ENCODE measurements around the gene GPD1L.
"Not testable (repeated sequence)": the region's sequence is repeated elsewhere in the genome, so short reads cannot be mapped to it uniquely, and the experiment has no call there.

The GPD1L gene

DNA sequence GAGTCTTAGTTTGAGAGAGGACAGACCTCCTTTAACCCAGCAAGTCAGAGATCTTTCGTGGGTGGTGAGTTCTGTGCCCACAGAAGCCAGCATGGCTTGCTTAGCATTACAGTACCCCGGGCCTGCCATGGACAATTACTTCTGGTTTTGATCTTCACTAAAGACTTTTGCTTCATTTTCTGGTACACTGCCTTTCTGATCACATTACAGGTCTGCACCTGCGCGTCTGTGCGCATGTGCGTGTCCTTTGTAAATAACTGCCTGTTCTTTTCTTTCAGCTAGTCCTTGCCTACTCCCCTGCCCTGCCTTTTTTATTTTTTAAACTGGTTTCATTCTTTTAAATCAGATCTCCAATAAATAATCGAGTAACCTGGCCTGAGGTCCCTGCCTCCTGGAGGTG, 74.9 kb downstream of the GPD1L start:
- TF ChIP-seq, protein P1, sequence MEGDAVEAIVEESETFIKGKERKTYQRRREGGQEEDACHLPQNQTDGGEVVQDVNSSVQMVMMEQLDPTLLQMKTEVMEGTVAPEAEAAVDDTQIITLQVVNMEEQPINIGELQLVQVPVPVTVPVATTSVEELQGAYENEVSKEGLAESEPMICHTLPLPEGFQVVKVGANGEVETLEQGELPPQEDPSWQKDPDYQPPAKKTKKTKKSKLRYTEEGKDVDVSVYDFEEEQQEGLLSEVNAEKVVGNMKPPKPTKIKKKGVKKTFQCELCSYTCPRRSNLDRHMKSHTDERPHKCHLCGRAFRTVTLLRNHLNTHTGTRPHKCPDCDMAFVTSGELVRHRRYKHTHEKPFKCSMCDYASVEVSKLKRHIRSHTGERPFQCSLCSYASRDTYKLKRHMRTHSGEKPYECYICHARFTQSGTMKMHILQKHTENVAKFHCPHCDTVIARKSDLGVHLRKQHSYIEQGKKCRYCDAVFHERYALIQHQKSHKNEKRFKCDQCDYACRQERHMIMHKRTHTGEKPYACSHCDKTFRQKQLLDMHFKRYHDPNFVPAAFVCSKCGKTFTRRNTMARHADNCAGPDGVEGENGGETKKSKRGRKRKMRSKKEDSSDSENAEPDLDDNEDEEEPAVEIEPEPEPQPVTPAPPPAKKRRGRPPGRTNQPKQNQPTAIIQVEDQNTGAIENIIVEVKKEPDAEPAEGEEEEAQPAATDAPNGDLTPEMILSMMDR (IDR thresholded peaks at IDR 0.05; ENCODE audit: low read depth, low read length): no peak
- no peak overlapping the region for H3K4me3 ChIP-seq (ENCODE audit: low read depth, low read length)

DNA sequence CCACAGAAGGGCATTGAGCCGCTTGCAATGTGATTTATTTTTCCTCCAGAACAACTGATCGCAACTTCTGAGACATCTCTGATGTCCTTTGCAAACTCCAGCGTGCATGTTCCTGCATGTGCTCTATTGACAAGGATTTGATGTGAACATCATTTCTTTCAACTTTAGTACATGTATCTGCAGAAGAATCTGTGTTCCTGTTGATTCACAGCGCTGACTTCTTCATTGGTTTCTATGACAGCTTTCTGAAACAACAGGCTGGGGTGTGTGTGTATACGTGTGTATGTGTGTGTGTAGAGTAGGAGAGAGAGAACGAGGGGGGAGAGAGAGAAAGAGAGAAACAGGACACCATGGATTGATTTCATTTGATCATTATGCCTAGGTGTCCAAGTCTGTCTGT, 75.4 kb downstream of the GPD1L start:
- H3K4me3 ChIP-seq (ENCODE audit: low read depth, low read length): no peak overlapping the region
- TF ChIP-seq, protein P1 (IDR thresholded peaks at IDR 0.05; ENCODE audit: low read depth, low read length): no peak

DNA sequence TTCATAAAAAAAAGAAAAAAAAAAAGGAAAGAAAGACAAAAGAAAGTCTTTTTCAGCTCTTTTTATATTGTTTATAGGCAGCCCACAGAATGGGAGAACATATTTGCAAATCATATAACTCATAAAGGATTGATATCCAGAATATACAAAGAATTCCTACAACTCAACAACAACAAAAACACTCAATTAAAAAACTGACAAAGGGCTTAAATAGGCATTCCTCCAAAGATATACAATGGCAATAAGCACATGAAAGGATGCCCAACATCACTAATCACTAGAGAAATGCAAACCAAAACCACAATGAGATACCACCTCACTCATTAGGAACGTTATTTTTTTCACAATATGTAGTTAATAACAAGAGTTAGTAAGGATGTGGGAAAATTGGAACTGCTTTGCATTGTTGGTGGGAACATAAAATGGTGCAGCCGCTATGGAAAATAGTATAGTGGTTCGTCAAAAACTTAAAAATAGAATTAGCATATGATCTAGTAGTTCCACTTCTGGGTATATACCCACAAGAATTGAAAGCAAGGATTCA, 77.8 kb downstream of the GPD1L start:
- H3K4me3 ChIP-seq (ENCODE audit: low read depth, low read length): no peak overlapping the region
- TF ChIP-seq, protein P1 (IDR thresholded peaks at IDR 0.05; ENCODE audit: low read depth, low read length): no peak

DNA sequence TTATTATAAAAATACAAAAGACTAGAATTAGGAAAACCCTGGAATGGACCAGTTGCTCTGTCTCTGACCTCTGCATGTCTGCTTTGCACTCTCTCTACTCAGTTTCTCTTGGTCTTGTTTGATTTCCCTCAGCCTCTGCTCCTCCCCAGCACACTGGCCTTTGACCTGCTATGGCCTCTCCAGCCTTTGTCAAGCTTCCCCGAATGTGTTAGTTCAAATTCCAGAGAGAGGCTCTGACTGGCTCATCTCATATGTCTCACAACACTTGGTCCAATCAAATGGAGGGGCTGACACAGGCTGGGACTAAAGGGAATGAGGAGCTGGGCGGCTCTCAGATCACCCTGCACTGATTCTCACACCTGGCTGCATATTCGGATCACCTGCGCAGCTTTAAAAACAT, 79.7 kb downstream of the GPD1L start:
- no peak overlapping the region for H3K4me3 ChIP-seq (ENCODE audit: low read depth, low read length)
- TF ChIP-seq, protein P1 (IDR thresholded peaks at IDR 0.05; ENCODE audit: low read depth, low read length): no peak

DNA sequence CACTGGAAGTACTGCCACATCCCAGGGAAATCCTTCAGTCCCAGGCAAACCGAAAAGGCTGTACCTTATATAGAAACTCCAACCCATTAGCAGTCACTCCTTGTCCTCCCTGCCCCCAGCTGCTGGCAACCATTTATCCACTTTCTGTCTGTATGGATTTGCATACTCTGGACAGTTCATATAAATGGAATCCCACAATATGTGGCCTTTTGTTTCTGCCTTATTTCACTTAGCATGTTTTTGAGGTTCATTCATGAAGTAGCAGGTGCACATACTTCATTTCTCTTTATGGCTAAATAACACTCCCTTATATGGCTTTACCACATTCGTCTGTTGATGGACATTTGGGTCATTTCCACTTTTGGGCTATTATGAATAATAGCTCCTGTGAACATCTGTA, 80.5 kb downstream of the GPD1L start:
- TF ChIP-seq, protein P1 (IDR thresholded peaks at IDR 0.05; ENCODE audit: low read depth, low read length): no peak

DNA sequence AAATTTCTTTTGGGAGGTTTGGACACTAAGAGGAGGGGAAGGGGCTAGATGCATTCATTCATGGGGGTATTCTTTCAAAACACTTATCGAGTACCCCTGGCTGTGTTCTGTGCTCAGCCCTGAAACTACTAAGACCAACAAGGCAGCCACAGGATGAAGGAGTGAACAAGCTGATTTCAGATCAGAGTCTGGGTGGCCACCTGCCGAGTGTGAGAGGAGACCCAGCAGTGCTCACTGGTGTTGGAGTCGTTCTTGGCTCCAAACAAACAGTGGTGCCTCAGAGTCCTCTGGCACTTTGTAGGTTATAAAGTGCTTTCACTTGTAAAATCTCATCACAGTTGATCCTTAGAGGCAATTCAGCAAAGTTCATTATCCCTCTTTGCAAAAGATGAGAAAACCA, 83.3 kb downstream of the GPD1L start:
- H3K4me3 ChIP-seq (ENCODE audit: low read depth, low read length): no peak overlapping the region
- TF ChIP-seq, protein P1 (IDR thresholded peaks at IDR 0.05; ENCODE audit: low read depth, low read length): no peak

More for the DNA sequence above, 80.5 kb downstream of the GPD1L start:
- no peak overlapping the region for H3K4me3 ChIP-seq (ENCODE audit: low read depth, low read length)

DNA sequence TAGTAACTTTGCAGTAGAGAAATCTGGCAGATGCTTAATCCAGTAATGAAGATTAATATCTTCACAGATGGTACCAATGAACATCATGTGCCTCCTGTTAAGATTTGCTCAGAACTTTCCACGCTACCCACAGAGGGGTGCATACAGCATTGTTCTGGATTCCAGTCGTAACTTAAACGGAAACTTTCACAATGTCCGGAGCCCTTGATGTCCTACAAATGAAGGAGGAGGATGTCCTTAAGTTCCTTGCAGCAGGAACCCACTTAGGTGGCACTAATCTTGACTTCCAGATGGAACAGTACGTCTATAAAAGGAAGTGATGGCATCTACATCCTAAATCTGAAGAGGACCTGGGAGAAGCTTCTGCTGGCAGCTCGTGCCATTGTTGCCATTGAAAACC, 84.1 kb downstream of the GPD1L start:
- not testable (repeated sequence) for H3K4me3 ChIP-seq (ENCODE audit: low read depth, low read length)

DNA sequence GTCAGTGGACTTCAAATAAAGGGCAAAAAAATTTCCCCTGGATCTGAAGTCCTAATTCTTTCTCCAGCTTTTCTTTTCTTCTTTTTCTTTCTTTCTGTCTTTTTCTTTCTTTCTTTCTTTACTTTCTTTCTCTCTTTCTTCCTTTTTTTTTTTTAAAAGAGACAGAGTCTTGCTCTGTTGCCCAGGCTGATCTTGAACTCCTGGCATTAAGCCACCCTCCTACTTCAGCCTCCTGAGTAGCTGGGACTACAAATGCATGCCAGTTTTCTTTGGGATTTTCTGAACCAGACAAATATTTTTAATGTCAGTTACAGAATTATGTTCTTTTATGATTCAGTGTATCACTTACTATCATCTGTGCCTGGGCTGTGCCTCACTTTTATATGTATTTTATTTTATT, 86.7 kb downstream of the GPD1L start:
- no peak overlapping the region for H3K4me3 ChIP-seq (ENCODE audit: low read depth, low read length)
- TF ChIP-seq, protein P1 (IDR thresholded peaks at IDR 0.05; ENCODE audit: low read depth, low read length): no peak

Data from WI38 (cell line).